ENCODE measurements around the gene CWC25. TPM values are rescaled to one million over a fixed set of nuclear protein-coding genes. Genes with fewer than 3 reads are reported as not detected.

Gene CWC25
- polyA plus RNA-seq, 1 donor (not counting 4 experiments of a cell fraction or from before 2014, with no cell fraction given), result 14.9 TPM

- dilution Hi-C loops (cut with MboI; ENCODE audit: extremely low pct_ligation_motif_present, low sequenced_read_pairs), result no loop called here
- Histone ChIP-seq H3K4me3 (ENCODE audit: control insufficient read depth in 2 of 3, extremely low read depth in 1 of 3, insufficient read depth in 2 of 3, low read depth in 1 of 3, low read length in 3 of 3) (peak overlapping the region in 2 of 3 experiments; percentile 3 to 89), H3K9ac (ENCODE audit: control insufficient read depth, extremely low read depth, insufficient read depth, low read length) (no peak overlapping the region), H3K4me1 (ENCODE audit: control insufficient read depth, extremely low read depth, insufficient read depth, low read length) (peaks cover 20% of the 10 kb centered on the region), H3K9me1 (ENCODE audit: control insufficient read depth, extremely low read depth, insufficient read depth, low read length) (peaks cover 2% of the 10 kb centered on the region), H3K36me3 (ENCODE audit: control insufficient read depth in 2 of 2, extremely low read depth in 1 of 2, insufficient read depth in 2 of 2, low read length in 2 of 2) (peaks cover 12 to 13% of the 10 kb centered on the region in 2 experiments), H3K27me3 (ENCODE audit: control insufficient read depth, extremely low read depth, insufficient read depth, low read length) (no peaks in the 10 kb centered on the region), H2AFZ (ENCODE audit: control insufficient read depth, low read length) (no peak overlapping the region), H3K9me3 (ENCODE audit: control insufficient read depth, low read depth, low read length) (no peaks in the 10 kb centered on the region), H3K79me2 (ENCODE audit: control insufficient read depth, insufficient read depth, low read length) (peaks cover 58% of the 10 kb centered on the region), H3K27ac (ENCODE audit: control insufficient read depth, insufficient read depth, low read length) (no peak overlapping the region), H4K20me1 (ENCODE audit: control insufficient read depth, extremely low read depth, insufficient read depth, low read length) (no peaks in the 10 kb centered on the region), H3K4me2 (ENCODE audit: control insufficient read depth, extremely low read depth, insufficient read depth, low read depth, low read length) (peak overlapping the region; percentile 87)
- DNase-seq (ENCODE audit: low read depth, low spot score), result no peak
- TF ChIP-seq CTCF (optimal IDR thresholded peaks at IDR 0.05 in 1 of 3, IDR thresholded peaks at IDR 0.05 in 1 of 3, conservative IDR thresholded peaks at IDR 0.05 in 1 of 3; ENCODE audit: extremely low read depth in 1 of 3, insufficient read depth in 2 of 3, low read length in 3 of 3) (no peak), EZH2 (IDR thresholded peaks at IDR 0.05; ENCODE audit: low read length) (no peak)
- FAIRE-seq, result no peak
Observed at GRCh38 chr17:38797158-38797490, 28.0 kb downstream of the CWC25 start.

- no peak for TF ChIP-seq CTCF (optimal IDR thresholded peaks at IDR 0.05 in 1 of 3, IDR thresholded peaks at IDR 0.05 in 1 of 3, conservative IDR thresholded peaks at IDR 0.05 in 1 of 3; ENCODE audit: extremely low read depth in 1 of 3, insufficient read depth in 2 of 3, low read length in 3 of 3)
- no peak for TF ChIP-seq EZH2 (IDR thresholded peaks at IDR 0.05; ENCODE audit: low read length)
- Histone ChIP-seq H3K4me3 (ENCODE audit: control insufficient read depth in 2 of 3, extremely low read depth in 1 of 3, insufficient read depth in 2 of 3, low read depth in 1 of 3, low read length in 3 of 3) (no peak overlapping the region), H4K20me1 (ENCODE audit: control insufficient read depth, extremely low read depth, insufficient read depth, low read length) (no peaks in the 10 kb centered on the region), H3K79me2 (ENCODE audit: control insufficient read depth, insufficient read depth, low read length) (peaks cover 62% of the 10 kb centered on the region), H3K36me3 (ENCODE audit: control insufficient read depth in 2 of 2, extremely low read depth in 1 of 2, insufficient read depth in 2 of 2, low read length in 2 of 2) (peaks cover 8 to 9% of the 10 kb centered on the region in 2 experiments), H3K4me1 (ENCODE audit: control insufficient read depth, extremely low read depth, insufficient read depth, low read length) (peaks cover 20% of the 10 kb centered on the region), H2AFZ (ENCODE audit: control insufficient read depth, low read length) (no peak overlapping the region), H3K4me2 (ENCODE audit: control insufficient read depth, extremely low read depth, insufficient read depth, low read depth, low read length) (no peak overlapping the region), H3K9me1 (ENCODE audit: control insufficient read depth, extremely low read depth, insufficient read depth, low read length) (peaks cover 2% of the 10 kb centered on the region), H3K9me3 (ENCODE audit: control insufficient read depth, low read depth, low read length) (no peaks in the 10 kb centered on the region), H3K9ac (ENCODE audit: control insufficient read depth, extremely low read depth, insufficient read depth, low read length) (no peak overlapping the region), H3K27ac (ENCODE audit: control insufficient read depth, insufficient read depth, low read length) (no peak overlapping the region), H3K27me3 (ENCODE audit: control insufficient read depth, extremely low read depth, insufficient read depth, low read length) (no peaks in the 10 kb centered on the region)
- FAIRE-seq (no peak), DNase-seq (ENCODE audit: low read depth, low spot score) (no peak)
- dilution Hi-C loops (cut with MboI; ENCODE audit: extremely low pct_ligation_motif_present, low sequenced_read_pairs), result no loop called here
Observed at GRCh38 chr17:38796451-38797157, 28.5 kb downstream of the CWC25 start.
